ENCODE results near the gene DDX20. TPM values are rescaled to one million over a fixed set of nuclear protein-coding genes. Genes with fewer than 3 reads are reported as not detected.
A peak's percentile ranks its signal among the peaks of the same experiment; 100 is the strongest.

Gene DDX20
- total RNA-seq, 1 experiment from 2014 or later, result 10.4 TPM

- peak; percentile 57 to 61 for TF ChIP-seq CTCF (IDR thresholded peaks at IDR 0.05; ENCODE audit: insufficient read depth in 1 of 2, low read depth in 1 of 2, low read length in 1 of 2, severe bottlenecking in 1 of 2, unreplicated experiment in 1 of 2)
- intact Hi-C loops (cut with micrococcal nuclease; ENCODE audit: unreplicated experiment), result loop anchor here (1.0 kb wide), 1 partner anchor 288 kb away; no protein-coding TSS in a partner anchor
- no peak overlapping the region for H3K4me3 ChIP-seq (ENCODE audit: low read depth, low read length)
- no peaks in the 10 kb centered on the region for H3K9me3 ChIP-seq
- no peaks in the 10 kb centered on the region for H3K4me1 ChIP-seq
- peak in 1 of 2 experiments; percentile 36 for DNase-seq
- POLR2A ChIA-PET, result interaction anchor here (1.0 kb wide), 1 partner anchor 288 kb away, joined by 4 read pairs; no protein-coding TSS in a partner anchor
- no peaks in the 10 kb centered on the region for H3K36me3 ChIP-seq (ENCODE audit: control insufficient read depth, insufficient read depth, low read length)
- H3K4me1 Mint-ChIP-seq (ENCODE audit: low read depth, unreplicated experiment), result no peaks in the 10 kb centered on the region
- no peaks in the 10 kb centered on the region for H3K27me3 Mint-ChIP-seq (ENCODE audit: insufficient read depth, unreplicated experiment)
- no peaks in the 10 kb centered on the region for H3K27me3 ChIP-seq (replicated peaks; ENCODE audit: control insufficient read depth, insufficient read depth, low read length)
- no peak overlapping the region for H3K27ac Mint-ChIP-seq (ENCODE audit: unreplicated experiment)
- no peak overlapping the region for H3K4me3 Mint-ChIP-seq (ENCODE audit: unreplicated experiment)
- CTCF ChIA-PET, result interaction anchor here (0.6 to 4.0 kb wide), 5 partner anchors 13 to 288 kb away, joined by 3 to 21 read pairs (median 3); no protein-coding TSS in a partner anchor
- H3K9me3 Mint-ChIP-seq (ENCODE audit: unreplicated experiment), result no peaks in the 10 kb centered on the region
- no TSS peak for BruUV-seq (replicated peaks)
- H3K36me3 Mint-ChIP-seq (ENCODE audit: insufficient read depth, unreplicated experiment), result peaks cover 20% of the 10 kb centered on the region
Measured at GRCh38 chr1:111769517-111770146, 13.9 kb downstream of the DDX20 start.

- BruUV-seq (replicated peaks), result no TSS peak
- POLR2A ChIA-PET, result interaction anchor here (0.6 kb wide), 1 partner anchor 146 kb away, joined by 3 read pairs; no protein-coding TSS in a partner anchor
- Mint-ChIP-seq H3K4me1 (ENCODE audit: low read depth, unreplicated experiment) (no peaks in the 10 kb centered on the region), H3K4me3 (ENCODE audit: unreplicated experiment) (no peak overlapping the region), H3K27me3 (ENCODE audit: insufficient read depth, unreplicated experiment) (no peaks in the 10 kb centered on the region), H3K27ac (ENCODE audit: unreplicated experiment) (no peak overlapping the region), H3K9me3 (ENCODE audit: unreplicated experiment) (no peaks in the 10 kb centered on the region), H3K36me3 (ENCODE audit: insufficient read depth, unreplicated experiment) (peaks cover 7% of the 10 kb centered on the region)
- no peak for TF ChIP-seq CTCF (IDR thresholded peaks at IDR 0.05; ENCODE audit: insufficient read depth in 1 of 2, low read depth in 1 of 2, low read length in 1 of 2, severe bottlenecking in 1 of 2, unreplicated experiment in 1 of 2)
- Histone ChIP-seq H3K9me3 (no peaks in the 10 kb centered on the region), H3K27me3 (replicated peaks; ENCODE audit: control insufficient read depth, insufficient read depth, low read length) (no peaks in the 10 kb centered on the region), H3K4me1 (no peaks in the 10 kb centered on the region), H3K36me3 (ENCODE audit: control insufficient read depth, insufficient read depth, low read length) (no peaks in the 10 kb centered on the region), H3K4me3 (ENCODE audit: low read depth, low read length) (no peak overlapping the region)
- DNase-seq, result no peak
- intact Hi-C loops (cut with micrococcal nuclease; ENCODE audit: unreplicated experiment), result no loop called here
- CTCF ChIA-PET, result interaction anchor here (0.6 kb wide), 1 partner anchor 51 kb away, joined by 3 read pairs; no protein-coding TSS in a partner anchor
Measured at GRCh38 chr1:111770916-111771315, 15.2 kb downstream of the DDX20 start.

GRCh38 chr1:111775966-111776365 lies 20.3 kb downstream of the DDX20 start:
- H3K9me3 Mint-ChIP-seq (ENCODE audit: unreplicated experiment), result no peaks in the 10 kb centered on the region
- intact Hi-C loops (cut with micrococcal nuclease; ENCODE audit: unreplicated experiment), result no loop called here
- Histone ChIP-seq H3K4me1 (peaks cover 13% of the 10 kb centered on the region), H3K4me3 (ENCODE audit: low read depth, low read length) (no peak overlapping the region), H3K36me3 (ENCODE audit: control insufficient read depth, insufficient read depth, low read length) (no peaks in the 10 kb centered on the region), H3K9me3 (no peaks in the 10 kb centered on the region), H3K27me3 (replicated peaks; ENCODE audit: control insufficient read depth, insufficient read depth, low read length) (no peaks in the 10 kb centered on the region)
- ChIA-PET POLR2A (no interaction called here), CTCF (no interaction called here)
- TF ChIP-seq CTCF (IDR thresholded peaks at IDR 0.05; ENCODE audit: insufficient read depth in 1 of 2, low read depth in 1 of 2, low read length in 1 of 2, severe bottlenecking in 1 of 2, unreplicated experiment in 1 of 2), result no peak
- BruUV-seq (replicated peaks), result no TSS peak
- DNase-seq, result no peak
- H3K36me3 Mint-ChIP-seq (ENCODE audit: insufficient read depth, unreplicated experiment), result no peaks in the 10 kb centered on the region
- no peaks in the 10 kb centered on the region for H3K27me3 Mint-ChIP-seq (ENCODE audit: insufficient read depth, unreplicated experiment)
- H3K27ac Mint-ChIP-seq (ENCODE audit: unreplicated experiment), result no peak overlapping the region
- H3K4me1 Mint-ChIP-seq (ENCODE audit: low read depth, unreplicated experiment), result peaks cover 17% of the 10 kb centered on the region
- no peak overlapping the region for H3K4me3 Mint-ChIP-seq (ENCODE audit: unreplicated experiment)
